HCT116 (cell line): ENCODE measurements around the gene LAMC3. TPM values are rescaled to one million over a fixed set of nuclear protein-coding genes. Genes with fewer than 3 reads are reported as not detected.

Source experiments
- ATAC-seq: fragments of 200-7000 bp; cut with Tn5 transposase; 2 replicates; pipeline ENCODE4 v1.9.1; 2020; ENCODE audit warnings: mild to moderate bottlenecking, moderate library complexity
- BruUV-seq: library from RNA; stranded (reverse); fragments of 400-500 nt; replicated peaks from 2 replicates; lab custom pipeline; 2021; lab: Mats Ljungman, UMichigan
- CTCF ChIA-PET: fragments of 300-600 bp; sonication (Branson Sonifier 250); formaldehyde crosslinking; loops from one replicate; lab custom pipeline; 2021; ENCODE audit warnings: antibody characterized with exemption; lab: Charles Lee
- POLR2A ChIA-PET: fragments of 300-600, 350-600 bp; sonication (Branson Sonifier 250); formaldehyde crosslinking; loops from one replicate; lab custom pipeline; 2021; ENCODE audit warnings: antibody characterized with exemption; lab: Charles Lee
- RAD21 ChIA-PET, 2 experiments: fragments of 300-600 bp; sonication (Branson Sonifier 250); formaldehyde crosslinking; loops; one replicate each; lab custom pipeline; 2023; ENCODE audit warnings: low total read pairs in 2 of 2; ENCODE audit not compliant: uncharacterized antibody in 2 of 2, unreplicated experiment in 2 of 2, low non-redundant PET in 1 of 2; lab: Charles Lee
- DNase-seq: peaks from one replicate; pipeline ENCODE4 v3.0.0-alpha.2; 2010; ENCODE audit warnings: low read depth, low spot score
- H2AFZ ChIP-seq: fragments of 200-600 bp; shearing (Covaris generic), sonication (generic); 2 replicates; pipeline ENCODE4 v1.6.1; 2017; ENCODE audit warnings: low read depth, mixed run types, mixed read lengths, antibody characterized with exemption, low read length; ENCODE audit not compliant: poor library complexity, severe bottlenecking
- H3K27ac ChIP-seq: 2 replicates; pipeline ENCODE4 v1.5.1; 2012; ENCODE audit warnings: low read depth, low read length
- H3K27me3 ChIP-seq: fragments of 200-600 bp; sonication (generic); 2 replicates; pipeline ENCODE4 v1.6.1; 2016; ENCODE audit warnings: mixed run types, low read length, mixed read lengths; ENCODE audit not compliant: insufficient read depth
- H3K36me3 ChIP-seq, 2 experiments: fragments of 200-500 bp in 1 of 2; fragments of 200-600 bp in 1 of 2; sonication (Bioruptor generic) in 1 of 2; sonication (generic) in 1 of 2; 2 replicates each; pipeline versions ENCODE4 v1.5.1 to v1.6.1; 2014 to 2016; ENCODE audit warnings: low read length in 2 of 2, inconsistent platforms in 1 of 2, mixed read lengths in 1 of 2, mixed run types in 1 of 2; ENCODE audit not compliant: insufficient read depth in 2 of 2, control insufficient read depth in 1 of 2
- H3K4me1 ChIP-seq, 2 experiments: fragments of 200-600 bp in 1 of 2; sonication (generic) in 1 of 2; 2 replicates each; pipeline versions ENCODE4 v1.5.1 to v1.6.1; 2012 to 2017; ENCODE audit warnings: low read length in 2 of 2, inconsistent platforms in 1 of 2, mild to moderate bottlenecking in 1 of 2, mixed read lengths in 1 of 2, mixed run types in 1 of 2, moderate library complexity in 1 of 2; ENCODE audit not compliant: insufficient read depth in 2 of 2, control insufficient read depth in 1 of 2
- H3K4me2 ChIP-seq: fragments of 200-600 bp; sonication (generic); 2 replicates; pipeline ENCODE4 v1.6.1; 2017; ENCODE audit warnings: mixed run types, low read length, mixed read lengths
- H3K4me3 ChIP-seq, 2 experiments: fragments of 200-600 bp in 1 of 2; sonication (generic) in 1 of 2; replicated peaks in 1 of 2; 2 replicates each; pipeline ENCODE4 v1.5.1; 2011 to 2016; ENCODE audit warnings: low read length in 2 of 2, control low read depth in 1 of 2, low read depth in 1 of 2, mild to moderate bottlenecking in 1 of 2, mixed read lengths in 1 of 2, mixed run types in 1 of 2
- H3K79me2 ChIP-seq: fragments of 200-600 bp; sonication (generic); 2 replicates; pipeline ENCODE4 v1.6.1; 2017; ENCODE audit warnings: mild to moderate bottlenecking, mixed run types, low read length, moderate library complexity, mixed read lengths; ENCODE audit not compliant: insufficient read depth
- H3K9ac ChIP-seq: fragments of 200-600 bp; sonication (generic); 2 replicates; pipeline ENCODE4 v1.6.1; 2016; ENCODE audit warnings: low read length, mixed read lengths
- H3K9me2 ChIP-seq: fragments of 200-600 bp; sonication (generic), shearing (Covaris generic); 2 replicates; pipeline ENCODE4 v1.6.1; 2017; ENCODE audit warnings: mixed run types, mild to moderate bottlenecking, moderate library complexity; ENCODE audit not compliant: insufficient read depth
- H3K9me3 ChIP-seq, 2 experiments: fragments of 200-500 bp in 1 of 2; fragments of 200-600 bp in 1 of 2; sonication (Bioruptor generic) in 1 of 2; sonication (generic) in 1 of 2; 2 replicates each; pipeline ENCODE4 v1.6.1; 2014 to 2017; ENCODE audit warnings: low read length in 2 of 2, mixed read lengths in 2 of 2, inconsistent platforms in 1 of 2, low read depth in 1 of 2, mild to moderate bottlenecking in 1 of 2, mixed run types in 1 of 2, moderate library complexity in 1 of 2; ENCODE audit not compliant: control insufficient read depth in 1 of 2, insufficient read depth in 1 of 2
- H4K20me1 ChIP-seq: fragments of 200-600 bp; sonication (generic), shearing (Covaris generic); 2 replicates; pipeline ENCODE4 v1.6.1; 2017; ENCODE audit warnings: mixed run types, mild to moderate bottlenecking, moderate library complexity; ENCODE audit not compliant: insufficient read depth
- ATF3 ChIP-seq: IDR thresholded peaks from 2 replicates; pipeline ENCODE4 v1.6.1; 2012
- CBX3 ChIP-seq: IDR thresholded peaks from 2 replicates; pipeline ENCODE4 v1.6.1; 2012; ENCODE audit warnings: low read depth
- CEBPB ChIP-seq: IDR thresholded peaks from 2 replicates; pipeline ENCODE4 v1.6.1; 2012; ENCODE audit warnings: low read depth
- ELF1 ChIP-seq: IDR thresholded peaks from 2 replicates; pipeline ENCODE4 v1.6.1; 2012; ENCODE audit warnings: low read depth, borderline replicate concordance
- EZH2phosphoT487 ChIP-seq: fragments of 200-600 bp; IDR thresholded peaks from 2 replicates; pipeline ENCODE4 v1.6.1; 2018; ENCODE audit warnings: antibody characterized with exemption, borderline replicate concordance
- MAX ChIP-seq: IDR thresholded peaks from 2 replicates; pipeline ENCODE4 v1.6.1; 2012
- POLR2A ChIP-seq: IDR thresholded peaks from 2 replicates; pipeline ENCODE4 v1.7.0; 2011; ENCODE audit warnings: borderline replicate concordance; ENCODE audit not compliant: insufficient read depth, insufficient read length; ENCODE audit errors: extremely low read depth
- RAD21 ChIP-seq: IDR thresholded peaks from 2 replicates; pipeline ENCODE4 v1.6.1; 2012; ENCODE audit warnings: low read depth, mild to moderate bottlenecking
- SIN3A ChIP-seq: IDR thresholded peaks from 2 replicates; pipeline ENCODE4 v1.6.1; 2012; ENCODE audit warnings: low read depth
- SRF ChIP-seq: IDR thresholded peaks from 2 replicates; pipeline ENCODE4 v1.6.1; 2012; ENCODE audit warnings: low read depth
- TCF7L2 ChIP-seq: IDR thresholded peaks from 2 replicates; pipeline ENCODE4 v1.7.0; 2011; ENCODE audit warnings: borderline replicate concordance, inconsistent platforms; ENCODE audit not compliant: insufficient read depth, insufficient read length; ENCODE audit errors: extremely low read depth
- YY1 ChIP-seq: IDR thresholded peaks from 2 replicates; pipeline ENCODE4 v1.6.1; 2011; ENCODE audit warnings: low read length, low read depth, moderate library complexity, mild to moderate bottlenecking; ENCODE audit not compliant: insufficient replicate concordance; ENCODE audit errors: extremely low read depth
- ZFX ChIP-seq: fragments of 450-650 bp; IDR thresholded peaks from 2 replicates; pipeline ENCODE4 v1.6.1; 2017
- ZNF274 ChIP-seq: fragments of 200-500 bp; sonication (Bioruptor generic); IDR thresholded peaks from 2 replicates; pipeline ENCODE4 v1.6.1; 2014; ENCODE audit warnings: mild to moderate bottlenecking, low read depth, low read length, inconsistent platforms
- intact Hi-C: fragments of 100-400 bp; cut with micrococcal nuclease; formaldehyde crosslinking; loops from 2 replicates; pipeline ENCODE4 v1.10.0; 2022
- total RNA-seq: library from RNA; stranded (reverse); gene quantifications from one replicate; pipeline ENCODE4 v1.2.1, GENCODE V29; 2021; ENCODE audit not compliant: unreplicated experiment

Gene LAMC3
- total RNA-seq, 1 experiment from 2014 or later, result 7.7 TPM

- no peak overlapping the region for H3K9ac ChIP-seq
Measured at GRCh38 chr9:131072107-131072870, 63.3 kb downstream of the LAMC3 start.

DNA sequence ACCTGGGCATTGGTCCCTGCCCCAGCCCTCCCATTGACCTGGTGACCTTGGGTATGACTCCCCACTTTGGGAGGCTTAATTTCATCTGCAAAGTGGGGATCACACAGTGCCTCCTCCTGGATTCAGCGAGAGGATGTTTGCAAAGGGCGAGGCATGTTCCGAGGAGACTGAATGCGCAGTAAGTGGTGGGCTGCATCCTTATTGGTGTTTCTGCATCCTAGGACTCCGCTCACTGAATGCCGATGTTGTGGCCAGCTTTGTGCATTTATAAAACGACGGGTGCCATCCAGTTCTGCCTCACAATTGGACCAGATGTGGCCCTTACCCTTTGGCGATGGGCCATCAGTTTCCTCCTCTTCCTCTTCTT lies 63.9 kb downstream of the LAMC3 start:
- CTCF ChIA-PET, result no interaction called here
- RAD21 ChIA-PET, result no interaction called here
- H3K9me3 ChIP-seq, result no peaks in the 10 kb centered on the region
- POLR2A ChIA-PET, result no interaction called here
- H3K4me3 ChIP-seq, result no peak overlapping the region
- no peak overlapping the region for H3K4me2 ChIP-seq
- H3K9me2 ChIP-seq, result no peaks in the 10 kb centered on the region
- no peak overlapping the region for H2AFZ ChIP-seq
- H3K9ac ChIP-seq, result no peak overlapping the region
- no peak for TF ChIP-seq SRF
- no peak for TF ChIP-seq SIN3A
- H3K27ac ChIP-seq, result no peak overlapping the region
- ATAC-seq, result no peak
- H3K4me1 ChIP-seq, result no peaks in the 10 kb centered on the region
- intact Hi-C loops, result no loop called here
- no peak for DNase-seq
- H3K36me3 ChIP-seq, result no peaks in the 10 kb centered on the region
- BruUV-seq, result no TSS peak
- H3K27me3 ChIP-seq, result no peaks in the 10 kb centered on the region
- H3K79me2 ChIP-seq, result no peaks in the 10 kb centered on the region
- H4K20me1 ChIP-seq, result no peaks in the 10 kb centered on the region

More at GRCh38 chr9:131072107-131072870, 63.3 kb downstream of the LAMC3 start:
- BruUV-seq, result no TSS peak
- H3K9me3 ChIP-seq, result no peaks in the 10 kb centered on the region
- H3K79me2 ChIP-seq, result no peaks in the 10 kb centered on the region
- ChIA-PET RAD21 (no interaction called here), POLR2A (no interaction called here), CTCF (no interaction called here)
- ATAC-seq (no peak), DNase-seq (no peak)
- H3K4me1 ChIP-seq, result no peaks in the 10 kb centered on the region
- no peaks in the 10 kb centered on the region for H3K27me3 ChIP-seq
- no peaks in the 10 kb centered on the region for H3K9me2 ChIP-seq
- H2AFZ ChIP-seq, result no peak overlapping the region
- H3K27ac ChIP-seq, result no peak overlapping the region
- H3K36me3 ChIP-seq, result no peaks in the 10 kb centered on the region
- TF ChIP-seq POLR2A (no peak), YY1 (no peak), CBX3 (no peak), ATF3 (no peak), TCF7L2 (no peak), EZH2phosphoT487 (no peak), CEBPB (no peak), SIN3A (no peak), SRF (no peak), ELF1 (no peak), ZNF274 (no peak), RAD21 (no peak), ZFX (no peak), MAX (no peak)
- H3K4me2 ChIP-seq, result no peak overlapping the region
- no peaks in the 10 kb centered on the region for H4K20me1 ChIP-seq
- intact Hi-C loops, result no loop called here
- H3K4me3 ChIP-seq, result no peak overlapping the region
